Measurements from ENCODE around the gene SLC35B2. TPM values are rescaled to one million over a fixed set of nuclear protein-coding genes. Genes with fewer than 3 reads are reported as not detected.

Gene SLC35B2
- total and polyA plus RNA-seq, 9 of the 15 experiments (the other 6 are each of a cell fraction or from before 2014, with no cell fraction given) = 14.5 to 59.1 (median 47.1) TPM

DNA sequence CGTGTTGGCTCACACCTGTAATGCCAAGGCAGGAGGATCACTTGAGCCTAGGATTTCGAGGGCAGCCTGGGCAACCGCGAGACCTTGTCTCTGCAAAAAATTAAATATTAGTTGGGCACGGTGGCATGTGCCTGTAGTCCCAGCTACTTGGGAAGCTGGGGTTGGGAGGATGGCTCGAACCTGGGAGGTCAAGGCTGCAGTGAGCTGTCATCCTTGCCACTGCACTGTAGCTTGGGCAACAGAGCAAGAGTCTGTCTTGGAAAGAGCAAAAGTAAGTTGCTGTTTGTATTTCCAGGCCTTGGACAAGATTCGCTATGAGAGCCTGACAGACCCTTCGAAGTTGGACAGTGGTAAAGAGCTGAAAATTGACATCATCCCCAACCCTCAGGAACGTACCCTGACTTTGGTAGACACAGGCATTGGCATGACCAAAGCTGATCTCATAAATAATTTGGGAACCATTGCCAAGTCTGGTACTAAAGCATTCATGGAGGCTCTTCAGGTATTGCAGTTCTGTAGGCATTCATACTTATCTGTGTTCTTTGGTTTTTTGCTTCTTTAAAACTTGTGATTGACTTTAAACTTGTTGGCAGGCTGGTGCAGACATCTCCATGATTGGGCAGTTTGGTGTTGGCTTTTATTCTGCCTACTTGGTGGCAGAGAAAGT is 8.1 kb downstream of the SLC35B2 start (continued):
- TF ChIP-seq ZNF764 (CRISPR knock-in tag; IDR thresholded peaks at IDR 0.05; ENCODE audit: low read depth) (no peak), NFE2L1 (tag; IDR thresholded peaks at IDR 0.05; ENCODE audit: borderline replicate concordance, low read depth) (no peak), KAT7 (CRISPR knock-in tag; IDR thresholded peaks at IDR 0.05; ENCODE audit: borderline replicate concordance) (peak; percentile 81; the same call in 1 of the 2 replicates), ZNF668 (CRISPR knock-in tag; IDR thresholded peaks at IDR 0.05) (no peak), ETV5 (CRISPR knock-in tag; IDR thresholded peaks at IDR 0.05; ENCODE audit: low read depth) (no peak), RFX1 (IDR thresholded peaks at IDR 0.05) (no peak), FOXJ3 (CRISPR knock-in tag; IDR thresholded peaks at IDR 0.05) (no peak), RBFOX2 (IDR thresholded peaks at IDR 0.05; ENCODE audit: low read depth, low read length) (peak; percentile 83), RBM25 (IDR thresholded peaks at IDR 0.05; ENCODE audit: low read depth, low read length, severe bottlenecking) (no peak), NFXL1 (CRISPR knock-in tag; IDR thresholded peaks at IDR 0.05) (0 out of 2 replicates have a peak, but pooled peaks have one; percentile 18), SMAD3 (CRISPR knock-in tag; conservative IDR thresholded peaks at IDR 0.05) (no peak), HDAC1 (IDR thresholded peaks at IDR 0.05) (no peak), MEF2A (IDR thresholded peaks at IDR 0.05; ENCODE audit: control insufficient read depth, low read depth, low read length) (no peak), PTRF (tag; IDR thresholded peaks at IDR 0.05) (no peak), CCNT2 (IDR thresholded peaks at IDR 0.05; ENCODE audit: borderline replicate concordance, extremely low read depth, insufficient read length, low read depth, low read length) (no peak), ZNF77 (CRISPR knock-in tag; IDR thresholded peaks at IDR 0.05) (no peak), PTTG1 (tag; IDR thresholded peaks at IDR 0.05; ENCODE audit: low read depth) (no peak), SNIP1 (IDR thresholded peaks at IDR 0.05; ENCODE audit: low read depth) (no peak)
- TF ChIP-seq, protein P1, sequence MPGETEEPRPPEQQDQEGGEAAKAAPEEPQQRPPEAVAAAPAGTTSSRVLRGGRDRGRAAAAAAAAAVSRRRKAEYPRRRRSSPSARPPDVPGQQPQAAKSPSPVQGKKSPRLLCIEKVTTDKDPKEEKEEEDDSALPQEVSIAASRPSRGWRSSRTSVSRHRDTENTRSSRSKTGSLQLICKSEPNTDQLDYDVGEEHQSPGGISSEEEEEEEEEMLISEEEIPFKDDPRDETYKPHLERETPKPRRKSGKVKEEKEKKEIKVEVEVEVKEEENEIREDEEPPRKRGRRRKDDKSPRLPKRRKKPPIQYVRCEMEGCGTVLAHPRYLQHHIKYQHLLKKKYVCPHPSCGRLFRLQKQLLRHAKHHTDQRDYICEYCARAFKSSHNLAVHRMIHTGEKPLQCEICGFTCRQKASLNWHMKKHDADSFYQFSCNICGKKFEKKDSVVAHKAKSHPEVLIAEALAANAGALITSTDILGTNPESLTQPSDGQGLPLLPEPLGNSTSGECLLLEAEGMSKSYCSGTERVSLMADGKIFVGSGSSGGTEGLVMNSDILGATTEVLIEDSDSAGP (CRISPR knock-in tag; IDR thresholded peaks at IDR 0.05) = peak; percentile 56; the same call in 1 of the 2 replicates
- TF ChIP-seq, protein P2, sequence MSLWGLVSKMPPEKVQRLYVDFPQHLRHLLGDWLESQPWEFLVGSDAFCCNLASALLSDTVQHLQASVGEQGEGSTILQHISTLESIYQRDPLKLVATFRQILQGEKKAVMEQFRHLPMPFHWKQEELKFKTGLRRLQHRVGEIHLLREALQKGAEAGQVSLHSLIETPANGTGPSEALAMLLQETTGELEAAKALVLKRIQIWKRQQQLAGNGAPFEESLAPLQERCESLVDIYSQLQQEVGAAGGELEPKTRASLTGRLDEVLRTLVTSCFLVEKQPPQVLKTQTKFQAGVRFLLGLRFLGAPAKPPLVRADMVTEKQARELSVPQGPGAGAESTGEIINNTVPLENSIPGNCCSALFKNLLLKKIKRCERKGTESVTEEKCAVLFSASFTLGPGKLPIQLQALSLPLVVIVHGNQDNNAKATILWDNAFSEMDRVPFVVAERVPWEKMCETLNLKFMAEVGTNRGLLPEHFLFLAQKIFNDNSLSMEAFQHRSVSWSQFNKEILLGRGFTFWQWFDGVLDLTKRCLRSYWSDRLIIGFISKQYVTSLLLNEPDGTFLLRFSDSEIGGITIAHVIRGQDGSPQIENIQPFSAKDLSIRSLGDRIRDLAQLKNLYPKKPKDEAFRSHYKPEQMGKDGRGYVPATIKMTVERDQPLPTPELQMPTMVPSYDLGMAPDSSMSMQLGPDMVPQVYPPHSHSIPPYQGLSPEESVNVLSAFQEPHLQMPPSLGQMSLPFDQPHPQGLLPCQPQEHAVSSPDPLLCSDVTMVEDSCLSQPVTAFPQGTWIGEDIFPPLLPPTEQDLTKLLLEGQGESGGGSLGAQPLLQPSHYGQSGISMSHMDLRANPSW (CRISPR knock-in tag; IDR thresholded peaks at IDR 0.05) = no peak
- TF ChIP-seq, protein P3, sequence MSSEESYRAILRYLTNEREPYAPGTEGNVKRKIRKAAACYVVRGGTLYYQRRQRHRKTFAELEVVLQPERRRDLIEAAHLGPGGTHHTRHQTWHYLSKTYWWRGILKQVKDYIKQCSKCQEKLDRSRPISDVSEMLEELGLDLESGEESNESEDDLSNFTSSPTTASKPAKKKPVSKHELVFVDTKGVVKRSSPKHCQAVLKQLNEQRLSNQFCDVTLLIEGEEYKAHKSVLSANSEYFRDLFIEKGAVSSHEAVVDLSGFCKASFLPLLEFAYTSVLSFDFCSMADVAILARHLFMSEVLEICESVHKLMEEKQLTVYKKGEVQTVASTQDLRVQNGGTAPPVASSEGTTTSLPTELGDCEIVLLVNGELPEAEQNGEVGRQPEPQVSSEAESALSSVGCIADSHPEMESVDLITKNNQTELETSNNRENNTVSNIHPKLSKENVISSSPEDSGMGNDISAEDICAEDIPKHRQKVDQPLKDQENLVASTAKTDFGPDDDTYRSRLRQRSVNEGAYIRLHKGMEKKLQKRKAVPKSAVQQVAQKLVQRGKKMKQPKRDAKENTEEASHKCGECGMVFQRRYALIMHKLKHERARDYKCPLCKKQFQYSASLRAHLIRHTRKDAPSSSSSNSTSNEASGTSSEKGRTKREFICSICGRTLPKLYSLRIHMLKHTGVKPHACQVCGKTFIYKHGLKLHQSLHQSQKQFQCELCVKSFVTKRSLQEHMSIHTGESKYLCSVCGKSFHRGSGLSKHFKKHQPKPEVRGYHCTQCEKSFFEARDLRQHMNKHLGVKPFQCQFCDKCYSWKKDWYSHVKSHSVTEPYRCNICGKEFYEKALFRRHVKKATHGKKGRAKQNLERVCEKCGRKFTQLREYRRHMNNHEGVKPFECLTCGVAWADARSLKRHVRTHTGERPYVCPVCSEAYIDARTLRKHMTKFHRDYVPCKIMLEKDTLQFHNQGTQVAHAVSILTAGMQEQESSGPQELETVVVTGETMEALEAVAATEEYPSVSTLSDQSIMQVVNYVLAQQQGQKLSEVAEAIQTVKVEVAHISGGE (CRISPR knock-in tag; IDR thresholded peaks at IDR 0.05) = no peak

Measured in K562 (cell line).